Mammary epithelial cell (primary cell): ENCODE results near the gene PPP6C.

Source experiments
- CTCF ChIP-seq, 2 donors: IDR thresholded peaks in 1 of 2; conservative IDR thresholded peaks in 1 of 2; 2 replicates each; pipeline ENCODE4 v1.5.1; 2011 to 2012; ENCODE audit warnings: inconsistent platforms in 2 of 2, low read length in 2 of 2, mild to moderate bottlenecking in 2 of 2, control low read depth in 1 of 2, low read depth in 1 of 2; ENCODE audit not compliant: insufficient read depth in 1 of 2; ENCODE audit errors: extremely low read depth in 1 of 2
- EZH2 ChIP-seq: IDR thresholded peaks from 2 replicates; pipeline ENCODE4 v1.6.1; 2012; ENCODE audit warnings: low read length, inconsistent platforms, borderline replicate concordance

- TF ChIP-seq CTCF (conservative IDR thresholded peaks at IDR 0.05 in 1 of 2, IDR thresholded peaks at IDR 0.05 in 1 of 2; ENCODE audit: extremely low read depth in 1 of 2, insufficient read depth in 1 of 2, low read depth in 1 of 2, low read length in 2 of 2) (no peak), EZH2 (no peak)
These were observed 778 bp upstream of the PPP6C start for GRCh38 chr9:125190361-125190801.
